GM19455 (cell line): ENCODE results near the gene HIVEP2.
A peak's percentile ranks its signal among the peaks of the same experiment; 100 is the strongest.

ENCODE experiments used
- ATAC-seq: cut with Tn5 transposase; IDR thresholded peaks from one replicate; pipeline ENCODE4 v1.9.1; 2021; ENCODE audit not compliant: unreplicated experiment

The HIVEP2 gene

DNA sequence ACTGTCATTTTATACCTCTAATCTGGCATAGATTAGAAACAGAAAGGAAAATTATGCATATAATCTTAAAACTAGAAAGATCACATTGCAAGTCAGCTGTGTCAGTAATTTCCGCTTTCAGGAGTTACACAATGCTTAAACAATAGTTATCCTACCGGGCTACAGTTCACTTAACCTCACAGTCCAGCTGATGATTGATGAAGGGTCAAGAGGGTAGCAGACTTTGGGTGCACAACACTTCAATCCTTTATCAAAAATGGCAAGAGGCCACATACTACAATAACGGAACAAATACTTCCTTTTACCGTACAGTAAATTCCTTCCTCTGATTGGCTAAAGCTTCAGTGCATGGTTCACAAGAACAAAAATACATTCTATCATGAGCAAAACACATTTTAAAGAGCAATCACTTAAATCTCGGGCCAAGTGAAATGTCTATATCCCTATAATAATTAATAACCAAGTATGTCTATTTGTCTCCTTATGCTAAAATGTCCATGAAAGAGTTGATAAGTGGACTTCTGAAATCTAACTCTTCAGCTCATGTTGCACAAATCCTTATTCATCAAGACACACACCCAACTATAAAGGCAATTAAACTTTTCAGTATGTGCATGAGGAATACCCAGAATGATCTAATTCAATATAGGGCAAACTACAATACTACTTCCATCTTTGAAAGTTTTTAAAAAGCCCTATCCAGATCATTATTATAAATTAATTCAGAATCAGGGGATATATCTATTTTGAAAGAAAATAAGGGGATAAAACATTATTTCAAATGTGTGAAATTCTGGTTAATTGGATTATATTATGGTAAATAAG is 76.8 kb downstream of the HIVEP2 start:
- no peak for ATAC-seq

DNA sequence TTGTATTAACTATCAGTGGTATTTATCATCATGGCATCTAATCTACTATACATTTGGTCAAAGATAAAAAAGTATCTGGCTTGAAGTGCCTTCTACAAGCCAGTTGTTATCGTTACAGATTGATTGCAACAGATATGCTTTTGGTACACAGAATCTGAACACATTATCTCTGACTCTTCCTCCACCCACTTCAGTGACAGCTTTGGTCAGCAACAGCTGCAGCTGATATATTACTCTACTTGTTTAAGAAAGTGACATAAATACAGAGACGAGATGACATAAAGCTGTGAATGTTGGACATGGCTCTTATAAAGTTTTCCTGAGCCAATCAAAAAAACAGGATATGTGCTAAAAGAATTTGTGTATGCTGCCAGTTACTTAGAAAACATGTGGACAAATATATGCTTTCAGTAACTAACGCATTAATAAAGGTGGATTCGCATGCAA is 77.6 kb downstream of the HIVEP2 start:
- ATAC-seq, result no peak

DNA sequence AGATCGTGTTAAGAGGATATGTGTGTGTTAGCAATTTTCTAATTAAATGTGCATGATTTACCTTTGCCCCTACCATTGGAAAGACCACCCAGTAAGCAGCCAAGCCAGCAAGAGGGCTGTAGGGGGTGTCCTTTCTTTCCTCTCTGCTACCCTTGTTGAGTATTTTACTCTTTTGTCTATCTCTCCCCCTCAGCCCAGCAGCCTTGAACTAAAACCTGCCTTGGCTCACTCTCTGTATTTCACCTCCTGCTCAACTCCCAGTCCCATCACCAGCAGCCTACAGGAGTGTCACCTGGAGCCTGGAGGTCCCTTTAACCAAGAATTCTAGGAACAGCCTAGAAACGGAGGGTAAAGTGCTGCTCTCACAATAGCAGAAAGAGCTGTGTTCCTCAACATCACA is 81.0 kb downstream of the HIVEP2 start:
- ATAC-seq, result no peak

DNA sequence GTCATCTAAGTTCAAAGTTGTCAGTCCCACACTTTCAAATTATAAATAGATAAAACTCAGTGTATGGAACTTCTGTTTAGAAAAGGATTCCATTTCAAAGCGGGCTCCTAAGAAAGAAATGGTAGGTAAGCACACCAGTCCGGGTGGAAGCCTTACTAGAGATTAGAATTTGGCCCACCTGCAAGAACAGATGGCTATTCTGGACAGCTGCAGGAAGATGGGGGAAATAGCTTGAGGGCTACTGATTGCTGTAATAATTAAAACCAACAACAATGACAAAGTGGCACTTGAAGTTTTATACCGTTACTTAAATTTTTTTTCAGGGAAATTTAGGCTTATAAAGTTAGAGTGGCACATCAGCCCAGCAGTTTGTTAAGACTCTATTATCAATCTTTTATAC is 83.3 kb downstream of the HIVEP2 start:
- no peak for ATAC-seq

DNA sequence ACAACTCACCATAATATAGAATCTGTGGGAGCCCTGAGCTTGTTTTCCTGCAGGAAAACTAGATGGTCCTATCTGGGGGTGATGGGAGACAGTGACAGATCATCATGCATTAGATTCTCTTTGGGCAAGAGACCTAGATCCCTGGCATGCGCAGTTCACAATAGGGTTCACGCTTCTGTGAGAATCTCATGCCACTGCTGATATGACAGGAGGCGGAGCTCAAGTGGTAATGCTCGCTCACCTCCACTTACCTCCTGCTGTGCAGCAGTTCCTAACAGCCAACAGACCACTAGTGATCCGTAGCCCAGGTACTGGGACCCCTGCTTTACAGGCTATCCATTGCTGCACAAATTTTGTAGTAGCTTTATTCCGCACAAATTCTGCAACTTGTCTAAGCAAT is 84.5 kb downstream of the HIVEP2 start:
- ATAC-seq, result no peak

DNA sequence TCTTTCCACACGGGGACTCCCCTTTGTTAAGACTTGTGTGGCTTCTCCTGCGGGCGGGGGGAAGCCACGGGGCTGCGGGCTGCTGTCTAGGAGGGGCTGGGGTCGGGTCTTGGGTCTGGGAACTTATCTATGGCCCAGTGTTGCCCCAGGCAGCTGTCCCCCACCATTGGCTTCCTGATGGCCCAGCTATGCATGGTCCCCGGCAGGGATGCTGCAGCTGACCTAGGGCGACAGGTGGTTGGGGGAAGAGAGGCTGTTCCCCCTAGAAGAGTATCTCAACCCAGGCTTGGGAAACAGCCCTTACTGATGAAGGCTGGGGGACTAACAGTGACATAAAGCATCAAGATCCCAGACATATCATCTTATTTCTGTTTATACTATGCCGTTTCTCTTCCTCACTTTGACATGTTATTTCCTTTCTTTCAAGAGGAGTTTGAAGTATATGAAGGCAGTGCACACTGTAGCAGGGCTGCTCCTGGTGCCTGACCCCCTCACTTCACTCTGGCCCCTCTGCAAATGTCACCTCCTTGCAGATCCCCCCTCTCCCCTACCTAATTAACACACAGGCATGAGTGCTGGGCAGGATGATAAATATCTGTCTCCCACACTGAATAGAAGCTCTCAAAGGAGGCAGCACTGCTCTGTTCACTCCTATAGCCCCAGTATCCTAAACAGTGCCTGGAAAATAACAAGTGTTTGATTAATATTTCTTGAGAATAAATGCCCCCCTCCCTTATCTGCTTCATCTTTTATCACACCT is 87.0 kb downstream of the HIVEP2 start:
- ATAC-seq, result no peak

DNA sequence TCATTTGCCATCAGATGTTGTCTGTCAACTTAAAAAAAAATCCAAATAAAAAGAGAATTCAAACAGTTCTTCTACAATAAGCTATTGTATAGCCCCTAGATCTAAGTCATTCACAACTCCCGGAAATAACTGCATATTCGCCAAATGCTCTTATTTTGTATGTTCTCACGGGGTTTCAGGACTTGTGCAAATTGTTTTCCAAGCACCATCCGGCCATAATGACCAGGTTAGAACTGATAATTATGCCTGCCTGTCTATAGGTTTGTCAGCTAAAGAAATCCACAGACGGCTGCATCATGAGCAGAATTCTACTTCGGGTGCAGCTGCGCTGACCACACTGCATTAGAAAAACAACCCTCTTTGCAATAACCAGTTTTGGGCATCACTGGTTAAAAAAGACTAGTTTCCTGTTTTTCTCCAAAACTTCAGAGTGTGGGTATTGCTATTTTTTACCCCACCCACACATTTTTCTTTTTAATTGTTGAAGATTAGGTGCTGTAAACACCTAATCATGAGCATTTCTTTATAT is 87.7 kb downstream of the HIVEP2 start:
- peak; percentile 37 for ATAC-seq

DNA sequence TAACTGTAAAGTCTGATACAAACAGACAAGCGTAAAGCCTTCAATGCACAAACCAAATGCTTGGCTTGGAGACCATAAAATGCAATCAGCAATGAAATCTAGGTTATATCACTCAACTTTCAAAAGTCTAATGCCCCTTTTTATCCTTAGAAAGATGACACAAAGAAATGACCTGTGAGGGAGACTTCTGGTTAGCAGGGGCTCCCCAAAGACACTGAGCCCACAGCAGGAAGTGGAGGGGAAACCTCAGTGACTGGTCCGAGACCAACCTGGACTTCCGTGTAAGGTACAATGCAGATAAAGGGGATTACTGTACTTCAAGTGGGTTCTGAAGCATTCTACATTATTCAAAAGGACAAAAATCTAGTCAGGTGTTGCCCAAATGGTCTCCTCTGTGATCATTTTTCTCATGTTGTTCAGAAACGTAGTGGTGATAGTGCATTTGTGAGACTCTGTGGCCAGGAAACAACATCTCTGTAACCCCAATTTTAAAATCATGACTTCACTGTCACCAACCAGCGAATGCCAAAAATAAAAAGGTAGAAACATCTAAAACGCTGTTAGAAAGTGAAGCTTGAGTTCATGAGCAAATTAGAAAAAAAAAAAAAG is 88.2 kb downstream of the HIVEP2 start:
- ATAC-seq, result peak; percentile 67

DNA sequence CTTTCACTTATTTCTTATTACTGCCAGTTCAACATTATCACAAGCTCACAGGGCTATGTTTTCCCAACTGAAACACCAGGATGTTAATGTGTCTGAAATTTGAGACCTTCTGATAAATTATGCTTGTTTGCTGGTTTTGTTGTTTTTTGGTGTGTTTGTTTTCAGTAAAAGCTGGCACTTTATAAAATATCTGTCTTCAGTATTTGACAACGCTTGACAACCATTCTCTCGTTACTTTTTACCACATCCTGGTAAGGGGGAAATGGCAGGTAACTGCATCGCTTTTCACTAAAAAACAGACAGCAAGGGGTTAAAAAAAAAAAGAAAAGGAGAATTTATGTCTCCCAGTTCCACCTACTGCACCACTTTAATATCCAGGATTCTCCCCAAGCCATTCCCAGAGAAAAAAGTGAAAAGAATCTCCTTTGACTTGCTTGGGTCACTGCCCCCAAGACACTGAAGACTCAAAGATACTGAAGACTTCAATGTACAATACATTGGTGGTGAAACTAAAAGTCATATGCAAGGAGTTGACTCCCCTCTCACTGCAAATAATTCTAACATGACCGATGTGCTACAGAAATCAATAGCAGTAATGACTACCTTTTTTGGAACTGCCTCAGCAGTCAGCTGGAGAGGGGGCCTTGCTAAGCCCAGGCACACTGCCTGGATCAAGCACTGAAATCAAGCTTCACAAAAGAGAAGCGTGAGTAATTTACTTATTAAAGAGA is 88.9 kb downstream of the HIVEP2 start:
- peak; percentile 18 for ATAC-seq

DNA sequence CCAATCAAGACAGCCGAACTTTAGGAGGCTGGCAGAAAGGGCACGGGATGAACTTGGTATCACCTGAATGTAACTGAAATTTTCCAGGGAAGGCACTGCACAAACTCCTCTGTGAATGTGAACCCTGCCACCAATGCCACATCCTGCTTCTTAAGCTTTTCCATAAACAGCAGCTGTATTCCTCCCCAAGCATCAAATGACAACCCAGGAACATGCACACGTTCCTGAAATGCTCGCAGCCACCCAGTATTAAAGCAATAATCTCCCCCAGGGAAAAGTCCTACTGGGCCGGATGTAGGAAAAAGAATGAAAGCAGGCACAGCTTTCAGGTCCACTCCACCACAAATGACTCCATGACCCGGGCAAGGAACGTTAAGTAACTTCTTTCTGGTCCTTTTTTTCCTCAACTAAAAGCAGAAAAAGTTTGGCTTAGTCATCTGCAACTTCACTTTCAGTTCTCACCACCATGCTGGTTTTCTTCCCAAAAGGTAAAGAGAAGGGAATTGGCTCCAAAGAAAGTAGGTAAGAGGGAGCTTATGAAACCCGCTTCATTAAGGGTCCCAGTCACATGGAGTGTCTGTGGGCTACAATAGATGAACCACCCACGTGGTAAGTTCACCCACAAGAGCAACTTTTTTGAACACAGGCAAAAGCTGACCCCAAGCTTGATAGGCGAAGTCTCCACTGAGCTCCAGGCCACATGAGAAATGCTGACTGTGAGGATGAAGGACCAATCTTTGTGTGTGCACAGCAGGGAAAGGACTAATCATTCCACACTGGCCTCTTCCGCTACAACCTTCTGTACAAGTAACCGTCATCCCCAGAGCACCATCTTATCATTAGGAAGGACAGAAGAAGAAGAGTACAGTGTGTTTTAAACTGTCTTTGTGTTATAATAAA is 90.1 kb downstream of the HIVEP2 start:
- ATAC-seq, result no peak

DNA sequence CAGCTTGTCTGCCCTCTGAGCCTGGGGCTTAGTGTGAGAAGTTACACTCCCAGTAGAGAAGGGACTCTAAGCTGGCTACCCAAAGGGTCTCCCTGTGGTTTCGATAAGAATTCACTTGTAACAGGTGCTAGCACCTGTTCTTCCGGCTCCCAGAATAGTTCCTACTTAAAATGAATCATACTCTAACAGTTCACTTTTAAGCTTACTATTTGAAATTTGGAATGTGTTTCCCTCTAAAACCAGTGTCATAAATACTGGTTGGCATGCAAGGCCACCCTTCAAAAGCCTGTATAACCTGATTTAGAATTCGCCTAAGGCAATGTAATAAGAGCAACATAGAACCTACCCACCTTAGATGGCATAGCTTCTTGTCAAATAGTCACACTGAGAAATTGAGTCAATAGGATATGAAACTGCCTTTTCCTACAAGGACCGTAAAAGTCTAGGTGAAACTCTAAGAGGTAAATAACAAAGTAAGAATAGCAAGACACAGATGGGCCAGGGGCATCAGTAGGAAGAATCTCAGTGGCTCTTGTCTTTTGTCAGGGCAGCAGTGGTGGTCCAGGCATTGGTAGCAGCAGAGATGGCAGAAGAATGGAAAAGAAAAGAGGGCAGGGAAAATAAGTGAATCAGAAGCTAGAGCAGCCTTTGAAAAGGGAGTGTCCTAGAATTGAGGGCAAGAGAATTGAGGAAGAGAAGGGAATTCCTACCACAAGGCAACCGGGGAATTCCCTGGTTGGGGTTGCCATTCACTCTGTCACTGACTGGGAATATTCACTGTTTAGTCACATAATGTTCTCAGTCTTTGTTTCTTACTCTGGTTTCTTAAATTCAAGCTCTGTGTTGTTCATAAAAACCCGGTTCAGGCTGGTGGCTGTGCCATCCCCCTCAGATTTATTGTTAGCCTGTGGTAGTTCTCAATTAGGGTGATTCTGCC is 91.5 kb downstream of the HIVEP2 start:
- no peak for ATAC-seq

DNA sequence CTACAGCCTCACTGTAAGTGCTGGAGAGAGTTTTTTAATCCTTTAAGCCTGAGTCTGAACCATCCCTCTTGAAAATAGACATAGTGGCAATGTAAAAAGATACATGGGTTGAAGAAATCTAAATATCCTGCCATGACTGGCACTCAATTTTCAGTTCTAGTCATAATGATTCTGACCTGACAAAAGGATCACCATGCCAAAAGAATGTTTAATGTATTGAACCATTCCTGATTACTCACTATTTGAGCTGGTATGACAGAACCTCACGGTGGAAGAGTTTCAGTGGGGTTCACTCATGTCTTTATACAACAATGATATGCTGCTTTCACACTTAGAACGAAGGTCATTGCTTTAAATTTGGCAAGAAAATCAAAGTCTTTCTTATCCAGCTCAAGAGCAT is 93.4 kb downstream of the HIVEP2 start:
- ATAC-seq, result no peak

DNA sequence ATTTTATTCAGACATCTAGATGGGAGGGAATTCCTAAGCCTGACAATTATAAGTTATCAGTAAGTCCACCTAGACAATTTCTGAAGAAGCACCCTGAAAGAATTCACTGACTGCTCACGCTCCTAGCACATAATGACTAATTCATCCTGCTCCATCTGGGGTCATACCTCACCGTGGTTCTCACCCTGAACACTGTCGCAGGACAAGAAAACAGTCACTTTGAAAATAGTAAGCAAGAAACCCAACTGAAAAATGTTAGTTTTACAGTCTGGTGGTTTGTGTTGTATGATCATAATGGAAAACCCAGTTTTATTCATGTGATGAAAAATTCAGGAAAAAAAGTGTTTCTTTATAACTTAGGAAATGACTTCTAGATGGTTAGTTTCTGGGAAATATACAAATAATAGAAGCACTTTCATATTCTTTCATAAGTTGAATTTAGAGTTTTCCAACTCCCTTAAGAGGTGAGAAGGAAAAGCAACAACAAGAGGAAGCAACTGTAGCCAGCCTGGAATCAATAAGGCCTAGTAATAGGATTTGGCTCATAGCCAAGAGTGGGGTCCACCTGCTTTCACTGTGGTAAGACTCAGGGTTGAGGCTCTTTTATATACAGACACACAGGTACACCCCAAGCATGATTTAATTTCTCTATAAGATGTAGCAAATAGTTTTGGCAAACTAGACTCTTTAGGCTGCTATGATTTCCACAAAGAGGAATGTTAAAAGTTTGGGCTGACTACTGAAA is 94.1 kb downstream of the HIVEP2 start:
- peak; percentile 45 for ATAC-seq

DNA sequence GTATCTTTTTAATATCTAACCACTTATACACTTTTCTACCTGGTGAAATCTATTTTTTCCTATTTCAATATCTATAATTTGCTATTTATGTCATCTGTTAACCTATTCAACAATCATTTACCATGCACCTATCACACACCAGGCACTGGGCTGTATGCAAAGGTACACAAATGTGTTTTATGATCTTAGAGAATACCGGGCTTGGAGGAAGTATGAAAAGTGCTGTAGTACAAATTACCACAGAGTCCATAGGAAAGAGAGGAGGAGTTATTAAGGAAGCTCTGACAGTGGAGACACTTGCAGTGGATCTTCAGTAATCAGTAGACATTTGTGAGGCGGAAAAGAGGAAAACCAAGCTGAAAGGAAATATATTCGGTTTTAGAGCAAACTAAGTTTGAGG is 96.0 kb downstream of the HIVEP2 start:
- no peak for ATAC-seq

DNA sequence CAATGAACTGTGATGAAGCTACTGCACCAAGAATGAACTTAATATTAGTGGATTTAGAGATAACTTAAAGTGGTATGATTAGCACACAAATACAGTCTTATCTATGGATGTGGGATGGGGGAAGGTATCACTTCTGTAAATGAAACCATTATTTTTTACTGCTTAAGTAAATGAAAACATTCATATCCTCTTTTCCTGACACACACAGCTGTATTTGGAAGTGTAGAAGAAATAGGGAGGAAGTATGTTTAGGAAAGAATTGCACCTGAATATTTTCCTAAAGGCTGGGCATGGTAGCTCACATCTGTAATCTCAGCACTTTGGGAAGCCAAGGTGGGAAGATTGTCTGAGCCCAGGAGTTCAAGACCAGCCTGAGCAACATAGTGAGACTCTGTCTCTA is 96.8 kb downstream of the HIVEP2 start:
- ATAC-seq, result no peak

DNA sequence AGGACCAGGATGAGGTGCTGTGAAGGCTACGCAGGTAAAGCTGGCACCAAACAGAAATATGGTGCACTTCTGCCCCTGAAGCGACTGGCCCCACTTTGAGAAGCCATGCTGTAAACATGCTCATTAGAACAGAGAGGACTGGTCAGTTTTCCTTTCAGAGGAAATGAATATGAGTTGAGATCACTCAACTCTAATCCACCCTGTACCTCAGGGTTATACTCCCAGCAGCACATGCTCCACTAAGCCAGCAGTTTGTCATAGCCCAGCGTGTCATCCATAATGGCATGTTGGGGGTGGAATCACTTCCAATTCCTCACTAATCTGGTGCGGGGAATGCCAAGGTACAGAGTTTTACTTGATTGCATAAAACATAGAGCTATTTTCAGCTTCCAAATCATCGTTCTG is 98.1 kb downstream of the HIVEP2 start:
- no peak for ATAC-seq

DNA sequence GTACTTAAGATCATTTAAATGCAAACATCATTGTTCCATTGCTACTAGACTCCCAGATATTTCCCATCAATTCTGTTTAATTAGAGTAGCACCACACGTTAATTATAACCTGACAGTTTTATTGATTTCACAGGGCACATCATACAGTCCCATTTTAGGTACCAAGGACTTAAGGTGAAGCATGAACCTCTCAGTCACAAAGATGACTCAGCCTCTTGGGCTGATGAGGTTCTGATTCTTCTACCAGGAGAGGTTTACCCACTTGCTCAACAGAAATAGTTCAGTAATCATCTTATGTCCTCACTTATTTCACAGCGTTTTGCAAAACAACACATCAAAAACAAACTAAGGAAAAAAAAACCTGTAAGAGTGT is 98.5 kb downstream of the HIVEP2 start:
- ATAC-seq, result no peak
